Cerebellar cortex (tissue), 1 donor: Measurements from ENCODE around the gene SAYSD1.

Experiments used
- DNase-seq: peaks from one replicate; pipeline ENCODE4 v3.0.0-alpha.2; 2015; ENCODE audit warnings: low spot score

The SAYSD1 gene

DNA sequence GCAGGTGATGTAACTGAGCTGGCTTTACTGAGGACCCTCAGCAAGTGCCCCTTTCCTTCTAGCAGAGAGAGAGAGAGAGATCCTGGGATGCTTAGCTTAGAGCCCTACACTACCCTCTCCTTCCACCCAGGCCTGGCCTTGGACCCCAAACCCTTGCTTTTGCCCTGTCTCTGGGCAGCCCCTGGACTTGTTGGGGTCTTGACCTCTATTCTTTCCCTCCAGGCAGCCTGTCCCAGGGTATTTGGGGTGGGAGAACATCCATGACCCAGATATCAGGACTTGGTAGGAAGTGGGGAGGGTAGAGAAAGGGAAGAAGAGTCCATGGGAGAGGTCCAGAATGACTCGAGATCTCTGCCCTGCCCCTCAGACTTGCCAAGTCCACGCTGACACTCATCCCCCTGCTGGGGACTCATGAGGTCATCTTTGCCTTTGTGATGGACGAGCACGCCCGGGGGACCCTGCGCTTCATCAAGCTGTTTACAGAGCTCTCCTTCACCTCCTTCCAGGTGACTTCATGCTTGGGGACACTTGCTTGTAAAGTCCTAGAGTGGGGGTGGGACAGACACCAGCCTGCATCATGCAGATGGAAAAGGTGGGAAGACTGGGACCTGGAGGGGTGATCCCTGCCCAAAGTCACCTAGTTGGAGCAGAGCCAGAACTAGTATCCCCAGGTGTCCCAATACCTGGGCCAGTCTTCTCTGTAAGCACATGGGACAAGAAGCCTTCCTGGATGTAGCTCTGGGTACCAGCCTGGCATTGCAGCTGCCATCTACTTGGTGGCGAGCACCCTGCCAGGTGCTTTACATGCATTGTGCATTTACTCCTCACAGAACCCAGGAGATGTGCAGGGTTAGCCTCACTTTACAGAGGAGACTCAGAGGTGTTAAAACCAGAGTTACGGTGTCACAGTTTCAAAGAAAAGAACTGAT lies 35.5 kb downstream of the SAYSD1 start:
- no peak for DNase-seq

DNA sequence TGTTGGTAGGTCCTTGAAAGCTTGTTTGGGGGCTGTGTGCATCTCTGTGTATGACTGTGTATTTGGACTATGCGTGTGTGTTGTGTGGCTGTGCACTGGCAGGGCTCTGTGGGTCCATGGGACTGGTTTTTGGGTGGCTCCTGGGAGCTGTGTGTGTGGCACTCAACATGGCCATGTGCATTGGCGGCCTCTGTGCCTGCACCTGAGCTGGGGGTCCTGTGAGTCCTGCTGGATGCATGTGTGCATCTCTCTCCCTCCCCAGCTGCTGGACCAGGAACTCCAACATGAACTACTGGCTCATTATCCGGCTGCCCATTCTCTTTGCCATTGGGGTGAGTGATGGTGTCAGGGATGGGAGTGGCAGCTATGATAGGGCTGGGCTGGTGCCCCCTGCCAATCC lies 36.3 kb downstream of the SAYSD1 start:
- no peak for DNase-seq

DNA sequence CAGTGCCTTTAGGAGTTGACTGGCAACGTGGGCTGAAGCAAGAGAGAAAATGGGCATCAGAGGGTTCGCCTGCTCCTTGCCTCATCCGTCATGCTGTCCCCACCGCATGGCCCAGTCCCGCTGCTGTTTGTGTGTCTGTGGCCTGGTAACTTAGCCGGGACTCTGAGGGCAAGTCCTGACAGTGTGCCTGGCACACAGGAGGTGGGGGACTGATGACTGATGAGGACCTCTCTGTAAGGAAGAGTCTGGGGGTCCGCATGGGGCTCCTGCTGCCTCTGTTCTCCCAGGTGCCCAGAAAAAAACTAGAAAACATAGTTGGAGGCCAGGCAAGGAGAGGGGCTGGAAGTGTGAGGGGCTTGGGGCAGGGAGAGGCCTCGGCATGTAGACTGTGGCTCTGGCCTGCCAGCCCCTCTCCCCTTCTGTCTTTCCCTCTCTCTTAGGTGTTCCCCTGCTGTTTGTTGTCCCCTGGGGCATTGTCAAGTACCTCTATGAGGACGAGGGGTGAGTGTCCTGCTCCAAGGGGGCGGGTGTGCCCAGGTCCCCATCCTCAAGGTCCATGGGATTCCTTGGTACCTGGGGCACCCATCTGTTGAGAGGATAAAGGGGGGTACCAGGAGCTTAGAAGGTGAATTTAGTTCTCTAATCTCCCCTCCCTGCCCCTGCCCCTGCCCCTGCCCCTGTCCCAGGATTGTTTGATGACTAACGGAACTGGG lies 36.9 kb downstream of the SAYSD1 start:
- no peak for DNase-seq

DNA sequence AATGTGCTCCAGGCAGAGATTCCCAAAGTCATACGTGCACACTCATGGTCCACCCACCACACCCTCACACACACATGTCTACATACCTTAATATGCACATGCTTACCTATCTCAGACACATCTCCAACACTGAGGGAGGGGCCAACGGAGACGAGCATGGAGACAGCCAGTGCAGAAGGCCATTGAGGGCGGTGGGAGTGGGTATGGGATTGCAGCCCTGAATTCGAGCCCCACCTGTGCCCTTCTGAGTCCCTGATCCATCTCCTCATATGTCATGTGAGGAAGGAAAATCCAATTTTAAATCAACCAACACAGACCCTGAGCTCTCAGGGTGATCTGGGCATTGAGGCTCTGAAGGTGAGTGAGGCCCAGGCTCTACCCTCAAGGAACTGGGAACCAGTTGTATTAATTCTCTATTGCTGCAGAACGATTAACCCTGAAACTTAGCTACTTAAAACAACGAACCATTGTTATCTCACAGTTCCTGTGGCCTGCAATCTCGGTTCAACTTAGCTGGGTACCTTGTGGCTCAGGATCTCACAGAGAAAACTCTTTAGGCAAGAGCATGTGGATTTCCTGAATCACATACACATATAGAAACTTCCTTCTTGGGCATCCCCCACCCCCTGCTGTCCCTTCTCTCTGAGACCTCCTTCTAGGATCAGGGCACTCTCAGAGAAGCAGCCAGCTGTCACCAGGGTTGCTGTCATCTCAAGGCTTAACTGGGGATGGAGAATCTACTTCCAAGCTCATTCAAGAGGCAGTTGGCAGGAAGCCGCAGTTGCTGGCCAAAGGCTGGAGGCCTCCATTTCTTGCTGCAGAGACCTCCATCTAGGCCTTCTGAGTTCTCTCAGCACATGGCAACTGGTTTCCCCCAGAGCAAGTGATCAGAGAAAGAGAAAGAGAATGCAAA lies 38.1 kb downstream of the SAYSD1 start:
- no peak for DNase-seq

DNA sequence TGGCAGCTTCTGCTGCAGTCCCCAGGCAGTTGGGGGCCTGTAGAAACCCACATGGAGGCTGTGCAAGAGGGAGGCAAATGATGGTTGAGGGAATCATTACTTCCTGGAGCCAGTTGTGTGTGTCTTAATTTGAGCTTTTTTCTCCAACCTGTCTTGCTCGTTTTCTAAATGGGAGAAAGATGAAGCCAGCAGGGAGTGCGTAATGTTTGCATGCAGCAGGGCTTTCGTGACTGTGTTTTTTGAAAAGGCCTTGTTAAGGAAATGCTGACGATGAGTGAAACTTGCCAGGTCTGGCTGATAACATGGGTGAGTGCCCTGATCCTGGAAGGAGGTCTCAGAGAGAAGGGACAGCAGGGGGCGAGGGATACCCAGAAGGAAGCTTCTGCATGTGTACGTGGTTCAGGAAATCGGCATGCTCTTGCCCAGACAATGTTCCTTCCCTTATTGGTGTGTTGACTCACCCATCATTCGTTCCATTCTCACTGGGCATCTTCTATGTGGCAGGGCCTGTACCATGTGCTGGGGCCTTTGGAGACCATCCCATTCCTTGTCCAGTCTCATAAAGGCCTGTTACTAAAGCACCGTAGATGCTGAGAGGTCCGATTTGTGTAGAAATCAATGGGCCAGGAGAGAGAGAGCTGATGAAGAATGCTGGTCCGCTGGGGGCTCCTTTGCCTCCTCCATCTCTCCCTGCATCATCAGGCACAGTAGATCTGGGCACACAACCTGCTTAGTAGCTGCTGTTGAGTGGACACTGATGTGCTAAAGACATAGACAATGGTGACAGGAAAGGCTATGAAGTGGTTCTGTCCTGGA lies 39.0 kb downstream of the SAYSD1 start:
- no peak for DNase-seq

DNA sequence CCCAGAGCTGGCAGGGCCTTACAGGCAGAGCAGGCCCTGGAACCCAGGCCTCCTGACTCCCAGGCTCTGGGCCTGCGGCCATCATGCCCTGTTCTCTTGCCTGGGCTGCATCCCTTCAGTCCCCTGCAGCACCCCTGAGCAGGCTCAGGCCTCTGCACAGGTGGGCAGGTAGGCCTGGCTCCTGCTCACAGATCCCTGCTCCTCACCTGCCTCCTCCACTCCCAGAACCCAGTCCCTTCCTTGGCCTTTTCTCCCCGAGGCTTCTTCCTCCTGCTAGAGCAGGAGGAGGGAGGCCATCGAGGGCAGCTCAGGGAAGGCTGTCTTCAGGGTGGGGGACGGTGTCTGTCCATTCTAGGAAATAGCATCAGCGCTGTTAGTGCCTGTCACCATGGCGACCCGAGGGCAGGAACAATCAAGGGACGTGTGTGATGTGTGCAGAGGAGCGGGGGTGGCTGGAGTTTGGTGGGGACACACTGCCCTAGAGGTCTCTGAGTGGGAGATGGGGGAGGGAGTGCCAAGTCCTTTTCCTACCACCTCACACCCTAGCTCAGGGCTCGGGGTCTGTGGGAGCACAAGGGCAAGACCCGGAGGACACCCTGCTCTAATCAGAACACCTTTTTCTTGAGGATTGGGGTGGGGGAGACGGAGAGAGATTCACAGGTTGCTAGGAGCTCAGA lies 39.8 kb downstream of the SAYSD1 start:
- no peak for DNase-seq

DNA sequence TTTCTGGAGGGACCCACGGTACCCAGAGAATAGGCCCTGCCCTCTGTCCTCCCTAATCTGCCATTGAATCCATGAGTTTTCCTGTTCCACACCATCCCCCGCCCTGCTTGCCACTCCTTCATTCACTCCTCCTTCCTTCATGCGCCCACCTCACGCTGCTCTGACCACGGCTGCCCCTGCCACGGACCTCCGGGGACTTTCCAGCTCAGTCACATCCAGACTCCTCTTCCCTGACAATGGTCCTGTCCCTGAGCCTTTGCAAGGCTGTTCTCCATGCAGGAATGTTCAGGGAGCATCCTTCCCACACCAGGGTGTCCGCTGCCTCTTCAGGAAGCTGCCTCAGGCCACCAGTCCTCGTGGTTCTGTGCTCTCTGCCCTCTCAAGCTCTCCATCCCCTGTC lies 40.5 kb downstream of the SAYSD1 start:
- no peak for DNase-seq

DNA sequence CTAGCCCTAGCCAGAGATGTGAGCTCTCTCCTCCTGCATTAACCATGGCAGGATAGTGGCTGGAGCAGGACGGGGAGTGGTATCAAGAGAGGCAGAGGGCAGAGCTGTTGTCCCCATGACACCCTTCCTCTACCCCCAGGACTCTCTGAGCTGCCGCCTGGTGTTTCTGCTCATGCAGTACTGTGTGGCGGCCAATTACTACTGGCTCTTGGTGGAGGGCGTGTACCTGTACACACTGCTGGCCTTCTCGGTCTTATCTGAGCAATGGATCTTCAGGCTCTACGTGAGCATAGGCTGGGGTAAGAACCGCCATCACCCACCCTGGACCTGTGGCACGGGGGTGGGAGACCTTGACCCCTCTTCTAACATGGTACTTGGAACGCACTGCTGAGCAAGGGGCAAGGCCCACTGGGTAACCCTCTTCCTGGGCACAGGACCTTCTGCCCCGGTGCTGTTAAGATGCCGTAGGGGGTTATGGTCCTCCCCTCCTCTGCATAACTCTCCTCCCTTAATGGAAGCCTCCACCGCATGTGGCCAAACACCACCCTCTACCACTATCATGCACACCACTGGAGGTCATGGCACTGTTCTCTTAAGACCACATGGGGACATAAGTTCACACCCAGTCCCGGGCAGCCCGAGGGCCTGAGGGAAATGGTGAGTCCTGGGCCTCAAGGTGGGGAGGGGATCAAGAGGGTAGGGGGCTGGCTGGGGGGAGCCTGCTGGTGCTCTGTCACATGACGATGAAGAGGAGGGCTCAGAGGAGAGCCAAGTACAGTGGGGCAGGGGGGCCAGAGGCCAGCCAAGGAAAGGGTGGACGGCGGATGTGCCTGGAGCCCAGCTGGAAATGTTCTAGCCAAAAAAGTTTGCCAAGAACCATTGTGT lies 41.3 kb downstream of the SAYSD1 start:
- DNase-seq = no peak

DNA sequence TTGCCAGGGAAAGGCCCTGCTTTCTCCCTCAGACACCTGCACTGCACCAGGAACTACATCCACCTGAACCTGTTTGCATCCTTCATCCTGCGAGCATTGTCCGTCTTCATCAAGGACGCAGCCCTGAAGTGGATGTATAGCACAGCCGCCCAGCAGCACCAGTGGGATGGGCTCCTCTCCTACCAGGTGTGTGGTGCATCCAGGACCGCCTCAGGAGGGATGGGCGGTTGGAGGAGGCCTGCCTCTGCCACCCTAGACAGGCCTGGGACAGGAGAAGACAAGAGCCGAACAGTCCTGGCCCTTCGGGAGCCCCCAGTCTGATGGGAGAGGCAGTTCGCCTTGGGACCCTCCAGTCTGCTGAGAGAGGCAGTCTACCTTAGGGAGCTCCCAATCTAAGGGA lies 42.2 kb downstream of the SAYSD1 start:
- no peak for DNase-seq

DNA sequence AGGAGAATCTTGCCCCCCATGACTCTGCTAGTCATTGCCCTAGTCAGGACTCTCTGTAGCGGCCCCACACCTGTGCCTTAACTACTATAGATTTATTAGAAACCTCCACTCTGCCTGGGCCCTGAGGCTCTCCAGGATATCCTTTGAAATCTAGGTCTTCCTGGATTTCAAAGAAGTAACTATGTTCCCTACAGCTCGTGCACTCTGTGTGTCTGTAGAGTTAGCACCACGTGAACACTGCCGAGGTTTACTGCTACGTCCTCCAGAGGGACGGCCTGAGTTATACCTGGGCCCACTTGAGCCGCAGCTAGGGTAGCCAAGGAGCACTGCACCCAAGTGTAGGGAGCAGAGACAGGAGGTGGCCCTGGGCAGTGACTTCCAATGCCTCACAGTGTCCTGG lies 46.6 kb downstream of the SAYSD1 start:
- DNase-seq = no peak

DNA sequence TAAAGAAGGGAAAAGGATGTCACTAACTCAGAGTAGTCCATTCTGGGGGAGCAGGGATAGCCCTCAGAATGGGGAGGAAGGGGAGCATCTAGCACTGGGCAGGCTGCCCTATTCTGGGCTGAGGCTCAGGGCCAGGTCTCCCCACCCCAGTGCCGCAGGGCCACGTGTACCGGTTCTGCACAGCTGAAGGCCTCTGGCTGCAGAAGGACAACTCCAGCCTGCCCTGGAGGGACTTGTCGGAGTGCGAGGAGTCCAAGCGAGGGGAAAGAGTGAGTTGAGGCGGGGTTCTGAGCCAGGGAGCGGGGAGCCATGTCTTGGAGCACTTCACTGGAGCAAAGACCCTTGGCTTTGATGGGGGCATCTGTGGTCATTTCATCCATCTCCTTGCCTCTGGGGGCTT lies 49.4 kb downstream of the SAYSD1 start:
- no peak for DNase-seq

DNA sequence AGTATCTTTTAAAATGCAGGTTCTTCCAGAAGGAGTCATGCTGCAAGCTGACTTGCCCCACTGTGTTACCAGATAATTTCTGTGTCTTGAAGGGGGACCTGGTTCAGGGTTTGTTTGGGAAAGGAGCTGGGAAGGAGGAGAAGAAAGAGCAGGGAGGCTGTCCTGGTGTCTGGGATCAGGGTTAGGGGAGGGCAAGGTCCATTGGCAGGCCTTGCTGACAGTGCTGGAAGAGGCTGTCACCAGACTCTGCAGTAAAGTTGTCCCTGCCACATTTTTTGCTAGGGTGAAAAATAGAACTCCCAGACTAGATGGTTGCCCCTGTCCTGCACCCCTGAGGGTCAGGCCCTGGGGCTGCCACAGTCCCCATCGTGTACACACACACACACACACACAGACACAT lies 51.5 kb downstream of the SAYSD1 start:
- DNase-seq = no peak

DNA sequence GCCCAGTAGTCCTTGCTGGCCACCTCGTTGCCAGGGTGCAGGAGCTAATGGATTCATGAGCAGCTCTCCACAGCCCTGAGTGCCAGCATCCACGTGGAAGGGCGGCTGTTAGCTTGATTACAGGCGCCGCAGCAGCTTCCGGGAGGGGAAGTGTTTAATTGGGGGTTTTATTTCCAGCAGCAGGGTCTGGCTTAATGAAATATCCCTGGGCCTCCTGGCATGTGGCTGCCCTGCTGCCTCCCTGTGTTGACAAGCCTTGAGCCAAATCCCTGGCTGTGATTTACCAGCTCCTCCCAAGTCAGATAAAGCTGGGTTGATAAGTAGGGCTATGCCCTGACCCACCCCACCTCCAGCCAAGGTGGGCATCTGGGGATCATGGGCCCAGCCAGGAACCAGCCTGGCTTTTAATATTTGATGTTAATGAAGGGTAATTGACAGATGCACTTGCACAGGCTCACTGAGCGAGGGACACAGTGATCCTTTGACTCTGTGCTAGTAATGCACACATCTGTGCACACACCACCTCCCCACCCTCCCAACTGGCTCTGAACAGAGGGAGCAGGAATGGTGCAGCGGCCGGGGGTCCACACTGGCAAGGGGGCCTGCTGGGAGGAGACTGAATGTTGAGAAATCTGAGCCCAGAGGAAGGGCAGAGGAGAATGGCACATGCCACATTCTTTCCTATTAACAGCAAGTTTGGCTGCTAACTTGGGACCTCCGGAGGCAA lies 52.8 kb downstream of the SAYSD1 start:
- DNase-seq = no peak

DNA sequence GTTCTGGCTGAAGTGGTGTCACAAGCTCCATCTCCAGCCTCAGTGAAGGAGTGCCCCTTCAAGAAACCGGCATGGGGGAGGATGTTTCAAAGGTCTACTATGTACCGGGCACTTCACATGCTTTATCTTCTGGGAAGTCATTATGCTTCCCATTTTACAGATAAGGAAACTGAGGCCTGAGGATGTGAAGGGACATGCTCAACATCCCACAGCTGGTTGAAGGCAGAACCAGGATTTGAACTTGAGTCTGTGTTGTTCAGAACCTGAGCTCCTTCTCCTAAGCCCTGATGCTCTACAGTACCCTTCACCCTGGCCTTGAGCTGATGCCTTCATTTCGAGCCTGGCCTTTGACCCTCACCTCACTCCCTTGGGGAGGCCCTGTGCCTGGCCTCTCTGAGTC lies 53.4 kb downstream of the SAYSD1 start:
- no peak for DNase-seq

DNA sequence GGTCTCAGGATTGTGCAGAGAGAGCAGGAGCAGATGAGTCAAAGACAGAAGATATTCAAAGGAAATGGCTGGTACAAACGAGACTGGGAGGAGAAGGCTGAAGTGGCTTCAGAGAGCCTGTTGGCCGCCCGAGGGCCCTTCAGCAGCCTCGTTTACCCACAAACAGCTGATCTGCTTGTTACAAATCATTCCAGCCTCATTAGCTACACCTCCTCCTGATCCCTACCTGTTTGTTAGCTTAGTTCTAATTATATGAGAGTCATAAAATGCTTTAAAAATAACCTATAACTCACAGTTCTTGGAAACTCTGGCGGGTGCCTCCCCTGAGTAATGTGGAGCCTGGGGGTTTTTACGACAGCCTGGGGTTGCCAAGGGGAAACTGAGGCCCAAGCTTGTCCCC lies 53.8 kb downstream of the SAYSD1 start:
- no peak for DNase-seq

DNA sequence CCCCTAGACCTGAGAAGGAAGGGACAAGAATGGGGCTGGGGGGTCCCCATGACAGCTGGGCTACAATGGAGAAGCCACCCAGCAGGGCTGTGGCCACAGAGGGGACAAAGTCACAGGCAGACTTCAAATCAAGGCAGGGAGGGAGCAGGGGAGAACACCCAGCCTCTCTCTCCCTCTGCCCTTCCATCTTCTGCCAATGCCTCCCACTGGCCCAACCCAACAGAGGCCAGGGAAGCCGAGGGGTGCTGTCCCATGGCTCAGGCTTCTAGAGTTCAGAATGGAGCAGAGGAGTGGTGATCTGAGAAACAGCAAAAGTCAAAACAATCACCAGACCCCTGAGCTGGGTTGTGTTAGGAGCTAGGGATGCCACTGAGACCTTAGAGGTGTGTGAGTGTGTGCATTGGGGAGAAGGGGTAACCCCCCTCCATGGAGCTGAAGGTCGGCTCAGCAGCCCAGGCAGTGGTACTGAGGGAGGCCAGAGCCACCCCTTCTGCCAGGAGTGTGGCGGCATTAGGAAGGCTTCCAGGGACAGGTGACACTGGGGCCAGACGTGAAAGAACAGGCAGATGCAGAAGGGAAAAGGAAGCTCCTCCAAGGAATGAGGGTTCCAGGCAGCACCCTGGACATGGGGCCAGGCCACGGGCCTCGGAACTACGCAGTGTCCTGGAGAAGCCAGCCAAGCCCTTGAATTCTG lies 54.4 kb downstream of the SAYSD1 start:
- no peak for DNase-seq

DNA sequence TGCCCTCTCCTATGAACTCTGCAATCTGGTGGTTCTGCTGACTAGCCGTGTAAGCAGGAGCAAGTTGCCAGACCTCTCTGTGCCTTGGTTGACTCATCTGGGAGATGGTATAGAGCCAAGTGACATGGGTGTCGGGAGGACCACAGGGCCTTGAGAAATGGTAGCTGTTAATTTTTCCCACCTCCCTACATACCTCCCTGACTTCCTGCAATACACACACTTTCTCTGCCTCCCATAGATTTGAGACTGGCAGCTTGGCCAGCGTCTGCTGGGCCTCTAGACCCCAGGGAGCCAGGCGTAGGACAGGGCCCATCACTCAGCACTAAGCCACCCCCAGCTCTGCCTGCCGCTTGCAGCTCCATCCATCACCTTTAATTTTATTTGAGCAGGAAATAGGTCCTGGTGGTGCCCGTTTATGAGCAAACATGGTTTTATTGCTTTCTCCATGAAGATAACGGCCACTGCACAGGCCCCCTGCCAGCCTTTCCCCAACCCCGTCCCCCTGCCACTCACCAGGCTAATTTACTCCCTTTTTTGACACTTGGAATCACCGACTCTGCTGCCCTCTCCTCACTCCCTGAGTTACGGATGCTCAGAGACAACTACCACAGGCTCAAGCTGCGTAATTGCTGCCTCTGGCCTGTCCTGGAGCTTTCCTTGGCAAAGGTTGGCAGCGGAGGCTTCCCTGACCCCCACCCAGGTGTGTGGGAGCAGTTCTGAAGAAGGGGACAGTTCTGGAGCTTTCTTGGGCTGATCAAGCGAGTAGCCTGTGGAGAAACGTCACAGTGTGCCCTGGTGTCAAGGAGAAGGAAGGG lies 55.3 kb downstream of the SAYSD1 start:
- DNase-seq = no peak
